Testis (tissue), 3 donors: ENCODE measurements around the gene CORO2B. TPM values are rescaled to one million over a fixed set of nuclear protein-coding genes. Genes with fewer than 3 reads are reported as not detected.

Source experiments
- DNase-seq: peaks from one replicate; pipeline ENCODE4 v3.0.0-alpha.2; 2019
- H3K27ac ChIP-seq, 2 donors: fragments of 200-600 bp; sonication (generic); one replicate each; pipeline ENCODE4 v1.5.1; 2019
- H3K27me3 ChIP-seq: fragments of 200-600 bp; sonication (generic); one replicate; pipeline ENCODE4 v1.5.1; 2019
- H3K36me3 ChIP-seq: fragments of 200-600 bp; sonication (generic); one replicate; pipeline ENCODE4 v1.5.1; 2017; ENCODE audit warnings: low read depth; ENCODE audit errors: missing control alignments
- H3K4me1 ChIP-seq: fragments of 200-600 bp; sonication (generic); one replicate; pipeline ENCODE4 v1.5.1; 2019
- H3K4me3 ChIP-seq, 2 donors: fragments of 200-600 bp; sonication (generic); one replicate each; pipeline ENCODE4 v1.5.1; 2017 to 2019
- H3K9me3 ChIP-seq: fragments of 200-600 bp; sonication (generic); one replicate; pipeline ENCODE4 v1.5.1; 2017
- POLR2A ChIP-seq: fragments of 450-650 bp; IDR thresholded peaks from one replicate; pipeline ENCODE4 v1.6.1; 2017; ENCODE audit warnings: antibody characterized with exemption, mild to moderate bottlenecking, moderate library complexity
- WGBS, 2 donors: methylation state at CpG; one replicate each; pipeline ENCODE4 v1.1.5; 2018; 5-methylcytosine and 5-hydroxymethylcytosine counted together
- intact Hi-C: fragments of 100-400 bp; cut with DNase I; formaldehyde crosslinking; loops from one replicate; pipeline ENCODE4 v1.15.1; 2023; ENCODE audit warnings: low total_unique reads
- polyA plus RNA-seq: library from polyadenylated mRNA; stranded (reverse); fragments of 350-450 nt; fragmentation: Illumina TruSeq; extraction: RNeasy Lipid Tissue Mini Kit (QIAGEN cat#74804); gene quantifications from one replicate; pipeline ENCODE4 v1.2.3, GENCODE V29; 2014; ENCODE audit warnings: low read depth, low replicate concordance; ENCODE audit not compliant: insufficient read depth
- total RNA-seq, 2 donors: library from RNA; depleted of rRNA; stranded (reverse); fragments of >200 nt; gene quantifications; one replicate each; pipeline ENCODE4 v1.2.3, GENCODE V29; 2016
- TF ChIP-seq, protein P1 (sequence below), 3 experiments: fragments of 450-650 bp in 2 of 3; fragments of 200-600 bp in 1 of 3; sonication (generic) in 1 of 3; IDR thresholded peaks; one replicate each; pipeline ENCODE4 v1.5.1; 2016 to 2019; ENCODE audit warnings: antibody characterized with exemption in 3 of 3, mild to moderate bottlenecking in 2 of 3, moderate library complexity in 1 of 3

CORO2B gene
- total and polyA plus RNA-seq, 3 donors from 2014 or later, result 1.4 to 4.3 (median 2.2) TPM

DNA sequence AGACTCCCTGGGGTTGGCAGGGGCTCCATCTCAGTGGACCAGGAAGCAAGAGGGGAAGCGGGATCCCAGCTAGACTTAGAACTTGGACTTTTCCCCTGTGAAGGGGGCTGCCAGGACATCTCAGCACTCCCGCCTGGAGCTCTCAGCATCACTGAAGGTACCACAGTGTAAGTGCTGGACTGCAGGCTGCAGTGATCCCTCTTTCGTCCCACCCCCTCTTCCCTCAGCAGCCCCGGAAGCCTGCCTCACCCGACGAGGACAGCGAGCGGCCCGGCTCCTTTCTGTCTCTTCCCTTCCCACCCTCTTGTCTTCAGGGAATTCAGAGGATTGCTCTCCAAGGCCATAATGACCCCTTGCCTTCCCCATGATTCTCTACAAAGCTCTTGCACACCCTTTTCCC, 147.5 kb downstream of the CORO2B start:
- TF ChIP-seq, protein P1, sequence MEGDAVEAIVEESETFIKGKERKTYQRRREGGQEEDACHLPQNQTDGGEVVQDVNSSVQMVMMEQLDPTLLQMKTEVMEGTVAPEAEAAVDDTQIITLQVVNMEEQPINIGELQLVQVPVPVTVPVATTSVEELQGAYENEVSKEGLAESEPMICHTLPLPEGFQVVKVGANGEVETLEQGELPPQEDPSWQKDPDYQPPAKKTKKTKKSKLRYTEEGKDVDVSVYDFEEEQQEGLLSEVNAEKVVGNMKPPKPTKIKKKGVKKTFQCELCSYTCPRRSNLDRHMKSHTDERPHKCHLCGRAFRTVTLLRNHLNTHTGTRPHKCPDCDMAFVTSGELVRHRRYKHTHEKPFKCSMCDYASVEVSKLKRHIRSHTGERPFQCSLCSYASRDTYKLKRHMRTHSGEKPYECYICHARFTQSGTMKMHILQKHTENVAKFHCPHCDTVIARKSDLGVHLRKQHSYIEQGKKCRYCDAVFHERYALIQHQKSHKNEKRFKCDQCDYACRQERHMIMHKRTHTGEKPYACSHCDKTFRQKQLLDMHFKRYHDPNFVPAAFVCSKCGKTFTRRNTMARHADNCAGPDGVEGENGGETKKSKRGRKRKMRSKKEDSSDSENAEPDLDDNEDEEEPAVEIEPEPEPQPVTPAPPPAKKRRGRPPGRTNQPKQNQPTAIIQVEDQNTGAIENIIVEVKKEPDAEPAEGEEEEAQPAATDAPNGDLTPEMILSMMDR (IDR thresholded peaks at IDR 0.05), result no peak
- TF ChIP-seq POLR2A, result no peak
- DNase-seq, result no peak
- Histone ChIP-seq H3K4me1 (peaks cover 7% of the 10 kb centered on the region), H3K9me3 (no peaks in the 10 kb centered on the region), H3K27ac (no peak overlapping the region), H3K36me3 (no peaks in the 10 kb centered on the region), H3K27me3 (no peaks in the 10 kb centered on the region), H3K4me3 (no peak overlapping the region)
- intact Hi-C loops, result no loop called here
- 79 to 83% methylated on average over 9 of the region's 9 CpGs for WGBS, 2 donors

DNA sequence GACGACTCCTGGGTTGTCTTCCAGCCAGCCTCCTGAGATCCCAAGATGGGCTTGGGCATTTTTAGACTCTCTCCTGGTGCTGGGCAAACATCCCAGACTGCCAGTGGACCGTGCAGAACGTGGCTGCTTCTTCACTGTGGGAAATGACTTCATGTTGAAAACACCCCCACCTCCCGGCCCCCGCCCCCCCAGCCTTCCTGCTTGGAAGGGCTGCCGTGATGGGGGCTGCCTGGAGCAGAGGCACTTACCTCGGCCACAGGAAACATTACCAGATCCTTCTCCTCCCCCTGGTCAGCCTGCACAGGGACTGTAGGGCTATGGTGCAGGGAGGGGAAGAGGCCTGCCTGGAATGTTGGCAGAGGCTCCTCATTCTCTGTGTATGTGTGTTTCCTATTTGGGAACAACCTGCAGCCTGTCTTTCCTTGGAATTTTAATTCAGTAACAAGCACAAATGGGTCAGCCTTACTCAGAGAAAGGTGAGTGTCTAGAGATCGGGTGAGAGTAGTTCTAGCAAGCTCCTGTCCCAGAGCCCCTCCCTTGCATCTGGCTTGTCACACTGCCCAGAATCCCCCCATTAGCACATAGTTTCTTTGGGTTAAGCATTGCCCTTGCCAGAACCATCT, 151.1 kb downstream of the CORO2B start:
- WGBS, 2 donors, result 46 to 59% methylated on average over 6 to 8 of the region's 8 CpGs
- Histone ChIP-seq H3K36me3 (no peaks in the 10 kb centered on the region), H3K4me3 (no peak overlapping the region), H3K9me3 (no peaks in the 10 kb centered on the region), H3K27ac (no peak overlapping the region), H3K4me1 (peaks cover 7% of the 10 kb centered on the region), H3K27me3 (no peaks in the 10 kb centered on the region)
- no peak for DNase-seq
- intact Hi-C loops, result no loop called here
- TF ChIP-seq POLR2A, result no peak
- TF ChIP-seq, protein P1 (IDR thresholded peaks at IDR 0.05), result no peak

DNA sequence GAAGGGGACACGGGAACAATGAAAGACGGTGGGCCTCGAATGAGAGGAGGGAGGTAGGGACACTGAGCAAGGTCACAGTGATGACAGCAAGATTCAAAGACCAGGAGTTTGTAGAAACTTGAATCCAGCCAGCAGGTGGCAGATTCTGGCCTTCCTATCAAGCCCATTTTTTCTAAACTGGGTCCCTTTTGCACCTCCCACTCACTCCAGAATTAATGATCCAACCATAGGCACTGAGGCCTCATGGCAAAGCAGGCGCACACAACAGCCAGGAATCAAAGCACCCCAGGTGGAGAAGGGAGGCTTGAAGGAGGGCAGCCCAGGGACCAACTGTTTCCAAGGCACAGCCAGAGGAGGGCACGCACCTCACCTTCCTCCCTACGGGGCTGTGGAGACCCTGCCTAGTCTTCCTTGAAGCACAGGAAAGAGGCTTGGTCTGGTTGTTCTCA, 151.7 kb downstream of the CORO2B start:
- Histone ChIP-seq H3K9me3 (no peaks in the 10 kb centered on the region), H3K4me1 (peaks cover 7% of the 10 kb centered on the region), H3K4me3 (no peak overlapping the region), H3K27me3 (no peaks in the 10 kb centered on the region), H3K27ac (no peak overlapping the region), H3K36me3 (no peaks in the 10 kb centered on the region)
- TF ChIP-seq POLR2A, result no peak
- TF ChIP-seq, protein P1 (IDR thresholded peaks at IDR 0.05), result peak; percentile 36 to 51 (median 46)
- DNase-seq, result peak; percentile 56
- 48 to 52% methylated on average over 6 of the region's 6 CpGs for WGBS, 2 donors
- intact Hi-C loops, result no loop called here

DNA sequence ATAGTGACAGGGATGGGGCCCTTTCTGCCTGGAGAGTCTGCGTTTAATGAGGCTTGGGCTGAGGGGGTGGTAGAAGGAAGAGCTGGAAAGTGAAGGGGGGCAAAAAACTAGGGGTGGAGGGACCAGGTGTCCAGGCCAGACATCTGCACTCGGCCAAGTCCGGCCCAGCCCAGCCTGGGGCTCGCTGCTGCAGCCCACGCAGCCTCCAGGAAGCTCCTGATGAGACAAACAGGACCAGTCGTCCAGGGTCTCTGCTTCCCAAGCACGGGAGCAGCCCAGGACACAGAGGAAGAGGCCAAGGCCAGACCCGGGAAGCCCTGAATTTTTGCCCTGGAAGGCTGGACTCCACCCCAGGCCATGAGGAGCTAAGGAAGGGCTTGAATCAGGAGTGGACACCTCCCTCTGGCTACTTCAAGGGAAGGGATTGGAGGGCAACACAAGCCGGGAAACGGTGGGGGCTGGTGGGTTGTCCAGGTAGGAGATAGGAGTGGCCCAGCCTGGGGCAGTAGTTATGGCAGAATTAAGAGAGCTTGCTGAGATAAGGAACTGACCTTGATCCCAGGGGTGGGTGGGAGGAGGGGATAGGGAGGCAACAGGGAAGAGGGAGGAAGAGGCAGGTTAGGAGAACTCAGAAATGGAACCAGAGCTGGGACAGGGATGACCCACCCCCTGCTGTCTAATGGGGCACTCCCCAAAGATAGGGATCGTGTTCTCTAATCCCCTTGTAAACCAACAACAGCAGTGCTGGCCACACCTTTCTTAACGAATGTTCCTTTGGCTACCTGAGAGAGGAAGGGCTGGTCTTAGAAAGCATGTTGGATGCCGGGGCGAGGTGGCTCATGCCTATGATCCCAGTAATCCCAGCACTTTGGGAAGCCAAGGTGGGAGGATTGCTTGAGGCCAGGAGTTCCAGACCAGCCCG, 152.4 kb downstream of the CORO2B start:
- peak; percentile 30 for DNase-seq
- Histone ChIP-seq H3K27me3 (no peaks in the 10 kb centered on the region), H3K4me1 (peaks cover 7% of the 10 kb centered on the region), H3K9me3 (no peaks in the 10 kb centered on the region), H3K36me3 (no peaks in the 10 kb centered on the region), H3K27ac (no peak overlapping the region), H3K4me3 (no peak overlapping the region)
- intact Hi-C loops, result no loop called here
- TF ChIP-seq POLR2A, result no peak
- TF ChIP-seq, protein P1 (IDR thresholded peaks at IDR 0.05), result no peak
- 51 to 57% methylated on average over 14 to 15 of the region's 15 CpGs for WGBS, 2 donors
